Activated CD8-positive, alpha-beta T cell treated with anti-CD3 and anti-CD28 coated beads for 36 hours (primary cell): ENCODE results near the gene SLC6A1. TPM values are rescaled to one million over a fixed set of nuclear protein-coding genes. Genes with fewer than 3 reads are reported as not detected.

Experiments used
- ATAC-seq: fragments of 200-7000 bp; cut with Tn5 transposase; one replicate; pipeline ENCODE4 v1.10.0; 2021; ENCODE audit warnings: mild to moderate bottlenecking, moderate library complexity
- CTCF ChIA-PET: fragments of 350-600 bp; sonication (Branson Sonifier 250); formaldehyde crosslinking; loops from one replicate; lab custom pipeline; 2021; ENCODE audit warnings: antibody characterized with exemption; lab: Charles Lee
- POLR2A ChIA-PET: fragments of 350-600 bp; sonication (Branson Sonifier 250); formaldehyde crosslinking; loops from one replicate; lab custom pipeline; 2021; ENCODE audit warnings: antibody characterized with exemption; lab: Charles Lee
- DNase-seq: peaks from one replicate; pipeline ENCODE4 v3.0.0-alpha.2; 2020
- H3K27ac Mint-ChIP-seq: one replicate; pipeline ENCODE4 v1.8.0; 2021; ENCODE audit warnings: mild to moderate bottlenecking, mixed read lengths
- H3K27me3 Mint-ChIP-seq: one replicate; pipeline ENCODE4 v1.8.0; 2021; ENCODE audit warnings: mixed read lengths
- H3K36me3 Mint-ChIP-seq: one replicate; pipeline ENCODE4 v1.8.0; 2021; ENCODE audit warnings: low read depth, mixed read lengths
- H3K4me1 Mint-ChIP-seq: one replicate; pipeline ENCODE4 v1.8.0; 2021; ENCODE audit warnings: low read depth, mixed read lengths
- H3K4me3 Mint-ChIP-seq: one replicate; pipeline ENCODE4 v1.8.0; 2021; ENCODE audit warnings: mild to moderate bottlenecking, moderate library complexity, mixed read lengths
- H3K9me3 Mint-ChIP-seq: one replicate; pipeline ENCODE4 v1.8.0; 2021; ENCODE audit warnings: mixed read lengths
- intact Hi-C: fragments of 100-400 bp; cut with micrococcal nuclease; formaldehyde crosslinking; loops from one replicate; pipeline ENCODE4 v1.10.0; 2022
- total RNA-seq, 2 experiments: library from RNA; stranded (reverse); gene quantifications; one replicate each; pipeline ENCODE4 v1.2.3, GENCODE V29; 2021
- TF ChIP-seq, protein P1 (sequence below): fragments of 200-600 bp; IDR thresholded peaks from one replicate; pipeline ENCODE4 v1.8.0; 2022; ENCODE audit warnings: antibody characterized with exemption, mild to moderate bottlenecking

Gene SLC6A1
- total RNA-seq, 2 experiments from 2014 or later = not detected

GRCh38 chr3:10986592-10986991 lies 6.0 kb upstream of the SLC6A1 start:
- TF ChIP-seq, protein P1, sequence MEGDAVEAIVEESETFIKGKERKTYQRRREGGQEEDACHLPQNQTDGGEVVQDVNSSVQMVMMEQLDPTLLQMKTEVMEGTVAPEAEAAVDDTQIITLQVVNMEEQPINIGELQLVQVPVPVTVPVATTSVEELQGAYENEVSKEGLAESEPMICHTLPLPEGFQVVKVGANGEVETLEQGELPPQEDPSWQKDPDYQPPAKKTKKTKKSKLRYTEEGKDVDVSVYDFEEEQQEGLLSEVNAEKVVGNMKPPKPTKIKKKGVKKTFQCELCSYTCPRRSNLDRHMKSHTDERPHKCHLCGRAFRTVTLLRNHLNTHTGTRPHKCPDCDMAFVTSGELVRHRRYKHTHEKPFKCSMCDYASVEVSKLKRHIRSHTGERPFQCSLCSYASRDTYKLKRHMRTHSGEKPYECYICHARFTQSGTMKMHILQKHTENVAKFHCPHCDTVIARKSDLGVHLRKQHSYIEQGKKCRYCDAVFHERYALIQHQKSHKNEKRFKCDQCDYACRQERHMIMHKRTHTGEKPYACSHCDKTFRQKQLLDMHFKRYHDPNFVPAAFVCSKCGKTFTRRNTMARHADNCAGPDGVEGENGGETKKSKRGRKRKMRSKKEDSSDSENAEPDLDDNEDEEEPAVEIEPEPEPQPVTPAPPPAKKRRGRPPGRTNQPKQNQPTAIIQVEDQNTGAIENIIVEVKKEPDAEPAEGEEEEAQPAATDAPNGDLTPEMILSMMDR = no peak
- Mint-ChIP-seq H3K36me3 (no peaks in the 10 kb centered on the region), H3K9me3 (no peaks in the 10 kb centered on the region), H3K27me3 (peaks cover 21% of the 10 kb centered on the region), H3K4me3 (no peak overlapping the region), H3K4me1 (peaks cover 2% of the 10 kb centered on the region), H3K27ac (no peak overlapping the region)
- intact Hi-C loops = no loop called here
- ChIA-PET CTCF (no interaction called here), POLR2A (no interaction called here)
- ATAC-seq (no peak), DNase-seq (no peak)

DNA sequence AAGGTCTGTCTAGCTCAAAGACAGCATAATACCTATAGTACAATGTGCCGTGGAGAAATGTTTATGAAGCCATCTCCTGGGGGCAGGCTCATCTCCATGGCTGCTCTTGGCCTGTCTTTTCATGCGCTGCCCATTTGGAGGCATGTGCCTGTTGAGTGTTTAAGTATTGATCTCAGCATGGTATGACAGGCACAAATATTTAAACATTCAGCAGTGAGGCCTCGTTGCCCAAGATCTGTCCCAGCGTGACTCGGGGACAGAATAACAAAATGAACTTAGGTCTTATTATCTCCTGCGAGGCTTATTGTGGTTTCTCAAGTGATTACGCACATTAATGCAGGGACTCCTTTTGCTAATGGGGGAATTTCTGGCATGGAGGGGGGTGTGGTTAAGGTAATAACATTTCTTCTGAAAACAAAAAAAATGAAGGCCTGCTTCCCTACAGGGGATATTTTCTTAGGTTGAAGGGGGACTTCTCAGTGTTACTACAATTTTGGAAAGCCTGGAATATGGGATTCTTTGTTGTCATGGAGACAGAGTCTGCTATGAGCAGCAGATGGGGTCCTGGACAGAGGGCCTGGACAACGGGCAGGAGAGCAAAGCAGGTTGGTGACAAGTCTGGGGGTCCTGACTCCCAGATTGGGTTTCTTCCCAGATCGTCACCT lies 4.4 kb upstream of the SLC6A1 start:
- ChIA-PET POLR2A (no interaction called here), CTCF (no interaction called here)
- Mint-ChIP-seq H3K9me3 (no peaks in the 10 kb centered on the region), H3K4me3 (no peak overlapping the region), H3K36me3 (no peaks in the 10 kb centered on the region), H3K27me3 (peaks cover 26% of the 10 kb centered on the region), H3K4me1 (peaks cover 5% of the 10 kb centered on the region), H3K27ac (no peak overlapping the region)
- ATAC-seq (no peak), DNase-seq (no peak)
- intact Hi-C loops = no loop called here
- TF ChIP-seq, protein P1 = no peak

- no peak for DNase-seq
- Mint-ChIP-seq H3K36me3 (no peaks in the 10 kb centered on the region), H3K27ac (no peak overlapping the region), H3K9me3 (no peaks in the 10 kb centered on the region), H3K27me3 (peaks cover 33% of the 10 kb centered on the region), H3K4me1 (peaks cover 4% of the 10 kb centered on the region), H3K4me3 (no peak overlapping the region)
- ChIA-PET CTCF (no interaction called here), POLR2A (no interaction called here)
- intact Hi-C loops = no loop called here
- ATAC-seq = no peak
- TF ChIP-seq, protein P1 = no peak
Measured at GRCh38 chr3:10988991-10989484, 3.5 kb upstream of the SLC6A1 start.

DNA sequence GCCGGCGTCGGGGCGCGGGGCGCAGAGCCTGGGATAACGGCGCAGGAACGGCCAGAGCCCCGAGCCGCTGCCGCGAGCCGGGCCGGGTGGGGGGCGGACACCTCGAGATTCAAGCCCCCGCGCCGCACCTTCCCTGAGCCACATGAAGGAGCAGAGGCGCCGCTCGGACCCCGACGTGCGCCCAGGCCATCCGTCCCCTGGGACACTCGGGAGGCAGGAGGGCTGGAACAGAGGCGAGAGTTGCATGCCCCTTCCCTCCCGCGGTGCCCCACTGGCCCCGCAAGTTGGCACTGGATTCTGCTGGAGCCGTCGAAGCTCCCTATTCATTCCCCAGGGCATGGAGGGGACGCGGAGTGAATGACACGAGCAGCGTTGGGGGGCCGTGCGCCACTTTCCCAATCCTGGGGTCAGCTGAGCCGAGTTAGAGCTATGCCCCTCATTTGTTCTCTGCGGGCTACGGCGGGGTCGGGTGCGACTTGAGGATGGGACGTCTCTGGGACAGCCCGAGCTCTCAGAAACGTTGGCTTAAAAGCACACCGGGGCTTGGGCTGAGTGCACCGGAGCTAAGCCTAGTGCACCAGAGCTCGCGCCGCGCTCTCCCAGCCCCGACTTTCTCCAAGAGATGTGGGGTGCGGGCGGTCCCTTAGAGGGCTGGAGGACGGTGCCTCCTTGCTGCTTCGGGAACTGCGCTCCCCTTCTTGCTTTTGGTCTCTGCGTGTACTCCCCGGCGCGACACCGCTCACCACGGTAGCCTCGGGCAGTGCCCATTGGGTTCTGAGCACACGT lies 588 bp downstream of the SLC6A1 start:
- Mint-ChIP-seq H3K9me3 (no peaks in the 10 kb centered on the region), H3K27me3 (peaks cover 40% of the 10 kb centered on the region), H3K4me1 (peaks cover 4% of the 10 kb centered on the region), H3K4me3 (no peak overlapping the region), H3K27ac (no peak overlapping the region), H3K36me3 (no peaks in the 10 kb centered on the region)
- TF ChIP-seq, protein P1 = no peak
- CTCF ChIA-PET = interaction anchor here (1.3 kb wide), 1 partner anchor 67 kb away, joined by 3 read pairs; no protein-coding TSS in a partner anchor
- intact Hi-C loops = no loop called here
- DNase-seq (no peak), ATAC-seq (no peak)
- POLR2A ChIA-PET = no interaction called here

DNA sequence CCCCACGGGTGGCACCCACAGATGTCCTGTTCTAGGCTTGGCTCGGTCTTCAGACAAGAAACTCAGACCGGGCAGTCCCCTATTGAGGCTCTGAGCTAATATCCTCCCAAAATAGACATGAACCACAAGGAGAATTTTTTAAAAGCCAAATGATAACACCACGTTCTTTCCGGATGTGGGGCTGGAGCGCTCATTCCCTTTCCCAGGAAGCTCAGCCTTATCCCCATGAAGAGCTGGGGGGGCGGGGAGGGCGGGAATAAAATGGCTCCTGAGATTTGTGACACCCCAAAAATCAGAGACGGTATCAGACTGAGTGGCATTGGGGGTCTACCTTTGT lies 1.1 kb downstream of the SLC6A1 start:
- TF ChIP-seq, protein P1 = no peak
- no peaks in the 10 kb centered on the region for H3K9me3 Mint-ChIP-seq
- intact Hi-C loops = no loop called here
- peaks cover 40% of the 10 kb centered on the region for H3K27me3 Mint-ChIP-seq
- ChIA-PET CTCF (interaction anchor here (1.3 kb wide), 1 partner anchor 66 kb away, joined by 3 read pairs; no protein-coding TSS in a partner anchor), POLR2A (no interaction called here)
- H3K4me1 Mint-ChIP-seq = peaks cover 4% of the 10 kb centered on the region
- no peak for ATAC-seq
- no peaks in the 10 kb centered on the region for H3K36me3 Mint-ChIP-seq
- no peak for DNase-seq
- no peak overlapping the region for H3K27ac Mint-ChIP-seq
- H3K4me3 Mint-ChIP-seq = no peak overlapping the region
